Measurements from ENCODE around the gene TANC1. TPM values are rescaled to one million over a fixed set of nuclear protein-coding genes. Genes with fewer than 3 reads are reported as not detected.

The TANC1 gene
- total RNA-seq, 1 donor from 2014 or later = 45.0 TPM

DNA sequence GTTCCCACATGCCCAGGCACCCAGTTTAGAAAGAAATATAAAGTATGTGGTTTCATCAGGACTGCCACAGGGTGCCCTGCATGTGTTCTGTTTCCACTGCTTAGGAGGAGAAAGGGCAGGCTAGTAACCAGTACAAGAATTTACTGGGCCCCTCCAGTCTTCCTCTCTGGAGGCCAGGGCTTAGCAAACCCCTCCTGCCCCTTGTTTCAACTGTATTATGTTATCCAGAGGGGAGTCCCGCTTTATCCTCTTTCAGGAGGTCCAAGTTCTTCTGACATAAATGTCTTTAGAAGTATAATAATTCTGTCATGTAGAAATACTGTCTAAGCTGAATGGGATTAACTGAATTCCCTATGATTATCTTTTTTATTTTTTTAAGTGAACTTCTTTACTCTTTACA lies 185.9 kb downstream of the TANC1 start:
- Histone ChIP-seq H3K4me1 (ENCODE audit: insufficient read depth, low read length) (peaks cover 23% of the 10 kb centered on the region), H3K27ac (ENCODE audit: low read depth, low read length) (no peak overlapping the region), H3K79me2 (ENCODE audit: insufficient read depth, low read length) (no peaks in the 10 kb centered on the region), H2AFZ (ENCODE audit: low read depth, low read length) (no peak overlapping the region), H3K36me3 (ENCODE audit: insufficient read depth, low read length) (peaks cover 7% of the 10 kb centered on the region), H3K4me2 (ENCODE audit: low read length) (no peak overlapping the region), H3K9ac (ENCODE audit: low read length) (no peak overlapping the region), H3K4me3 (ENCODE audit: insufficient read depth, low read depth, low read length) (no peak overlapping the region), H4K20me1 (ENCODE audit: insufficient read depth, low read length) (peaks cover 10% of the 10 kb centered on the region), H3K27me3 (ENCODE audit: insufficient read depth, low read length) (no peaks in the 10 kb centered on the region), H3K9me3 (ENCODE audit: insufficient read depth, low read depth, low read length) (no peaks in the 10 kb centered on the region)
- no peak overlapping the region for H3K4me3 Mint-ChIP-seq (ENCODE audit: unreplicated experiment)
- FAIRE-seq (no peak), DNase-seq (ENCODE audit: low read depth) (no peak)
- H3K27me3 Mint-ChIP-seq (ENCODE audit: low read depth, unreplicated experiment) = no peaks in the 10 kb centered on the region
- H3K9me3 Mint-ChIP-seq (ENCODE audit: unreplicated experiment) = no peaks in the 10 kb centered on the region
- H3K36me3 Mint-ChIP-seq (ENCODE audit: low read depth, unreplicated experiment) = peaks cover 24% of the 10 kb centered on the region
- H3K27ac Mint-ChIP-seq (ENCODE audit: unreplicated experiment) = no peak overlapping the region
- TF ChIP-seq EZH2 (IDR thresholded peaks at IDR 0.05; ENCODE audit: insufficient read depth, low read length) = no peak
- TF ChIP-seq, protein P1, sequence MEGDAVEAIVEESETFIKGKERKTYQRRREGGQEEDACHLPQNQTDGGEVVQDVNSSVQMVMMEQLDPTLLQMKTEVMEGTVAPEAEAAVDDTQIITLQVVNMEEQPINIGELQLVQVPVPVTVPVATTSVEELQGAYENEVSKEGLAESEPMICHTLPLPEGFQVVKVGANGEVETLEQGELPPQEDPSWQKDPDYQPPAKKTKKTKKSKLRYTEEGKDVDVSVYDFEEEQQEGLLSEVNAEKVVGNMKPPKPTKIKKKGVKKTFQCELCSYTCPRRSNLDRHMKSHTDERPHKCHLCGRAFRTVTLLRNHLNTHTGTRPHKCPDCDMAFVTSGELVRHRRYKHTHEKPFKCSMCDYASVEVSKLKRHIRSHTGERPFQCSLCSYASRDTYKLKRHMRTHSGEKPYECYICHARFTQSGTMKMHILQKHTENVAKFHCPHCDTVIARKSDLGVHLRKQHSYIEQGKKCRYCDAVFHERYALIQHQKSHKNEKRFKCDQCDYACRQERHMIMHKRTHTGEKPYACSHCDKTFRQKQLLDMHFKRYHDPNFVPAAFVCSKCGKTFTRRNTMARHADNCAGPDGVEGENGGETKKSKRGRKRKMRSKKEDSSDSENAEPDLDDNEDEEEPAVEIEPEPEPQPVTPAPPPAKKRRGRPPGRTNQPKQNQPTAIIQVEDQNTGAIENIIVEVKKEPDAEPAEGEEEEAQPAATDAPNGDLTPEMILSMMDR (IDR thresholded peaks at IDR 0.05; ENCODE audit: insufficient read depth, low read depth, low read length) = no peak
- peaks cover 31% of the 10 kb centered on the region for H3K4me1 Mint-ChIP-seq (ENCODE audit: low read depth, unreplicated experiment)

DNA sequence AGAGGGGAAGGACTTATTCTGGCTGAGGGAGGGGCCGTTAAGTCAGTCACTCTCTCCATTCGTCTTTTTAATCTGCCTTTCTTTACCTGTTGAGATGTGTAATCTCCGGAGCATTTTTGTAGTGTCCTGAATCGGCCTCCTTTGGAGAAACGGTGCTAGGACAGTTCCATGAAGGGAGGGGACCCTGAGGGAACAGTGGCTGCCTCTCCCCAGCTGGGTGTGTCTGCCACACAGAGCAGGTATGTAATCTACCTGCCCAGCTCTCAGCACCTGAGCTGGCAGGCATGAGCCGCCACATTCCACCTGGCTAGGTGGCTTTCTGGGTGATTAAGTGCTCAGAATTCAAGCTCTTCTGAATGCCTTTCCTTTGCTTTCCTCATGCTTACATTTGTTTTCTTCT lies 186.9 kb downstream of the TANC1 start:
- Mint-ChIP-seq H3K36me3 (ENCODE audit: low read depth, unreplicated experiment) (peaks cover 27% of the 10 kb centered on the region), H3K4me1 (ENCODE audit: low read depth, unreplicated experiment) (peaks cover 31% of the 10 kb centered on the region), H3K27ac (ENCODE audit: unreplicated experiment) (no peak overlapping the region), H3K4me3 (ENCODE audit: unreplicated experiment) (no peak overlapping the region), H3K9me3 (ENCODE audit: unreplicated experiment) (no peaks in the 10 kb centered on the region), H3K27me3 (ENCODE audit: low read depth, unreplicated experiment) (no peaks in the 10 kb centered on the region)
- Histone ChIP-seq H3K4me3 (ENCODE audit: insufficient read depth, low read depth, low read length) (no peak overlapping the region), H3K27me3 (ENCODE audit: insufficient read depth, low read length) (no peaks in the 10 kb centered on the region), H4K20me1 (ENCODE audit: insufficient read depth, low read length) (peaks cover 10% of the 10 kb centered on the region), H2AFZ (ENCODE audit: low read depth, low read length) (no peak overlapping the region), H3K4me2 (ENCODE audit: low read length) (no peak overlapping the region), H3K4me1 (ENCODE audit: insufficient read depth, low read length) (peaks cover 22% of the 10 kb centered on the region), H3K79me2 (ENCODE audit: insufficient read depth, low read length) (no peaks in the 10 kb centered on the region), H3K9me3 (ENCODE audit: insufficient read depth, low read depth, low read length) (no peaks in the 10 kb centered on the region), H3K27ac (ENCODE audit: low read depth, low read length) (no peak overlapping the region), H3K9ac (ENCODE audit: low read length) (no peak overlapping the region), H3K36me3 (ENCODE audit: insufficient read depth, low read length) (peaks cover 7% of the 10 kb centered on the region)
- TF ChIP-seq, protein P1 (IDR thresholded peaks at IDR 0.05; ENCODE audit: insufficient read depth, low read depth, low read length) = no peak
- TF ChIP-seq EZH2 (IDR thresholded peaks at IDR 0.05; ENCODE audit: insufficient read depth, low read length) = no peak
- FAIRE-seq = no peak
- no peak for DNase-seq (ENCODE audit: low read depth)

DNA sequence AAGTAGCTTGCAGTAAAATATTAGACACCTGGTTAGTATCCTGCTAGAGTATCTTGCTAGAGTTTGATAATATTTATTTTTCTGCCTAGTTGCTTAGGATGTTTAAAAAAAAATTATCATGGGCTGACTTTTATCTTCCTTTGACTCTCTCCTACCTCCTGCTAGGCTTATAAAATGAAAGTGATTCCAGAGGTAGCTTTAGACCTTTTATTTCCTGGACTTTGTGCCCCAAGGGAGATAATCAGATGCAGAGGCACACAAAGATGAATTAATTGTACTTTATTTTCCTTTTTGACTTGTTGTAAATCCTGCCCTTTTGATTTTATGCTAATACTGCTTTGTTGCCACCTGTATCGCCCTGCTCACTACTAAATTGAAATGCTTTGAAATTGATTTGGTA lies 187.4 kb downstream of the TANC1 start:
- DNase-seq (ENCODE audit: low read depth) (no peak), FAIRE-seq (no peak)
- Histone ChIP-seq H3K9ac (ENCODE audit: low read length) (no peak overlapping the region), H3K4me1 (ENCODE audit: insufficient read depth, low read length) (peaks cover 18% of the 10 kb centered on the region), H4K20me1 (ENCODE audit: insufficient read depth, low read length) (peaks cover 10% of the 10 kb centered on the region), H3K36me3 (ENCODE audit: insufficient read depth, low read length) (peaks cover 7% of the 10 kb centered on the region), H3K4me2 (ENCODE audit: low read length) (no peak overlapping the region), H3K9me3 (ENCODE audit: insufficient read depth, low read depth, low read length) (no peaks in the 10 kb centered on the region), H2AFZ (ENCODE audit: low read depth, low read length) (no peak overlapping the region), H3K27ac (ENCODE audit: low read depth, low read length) (no peak overlapping the region), H3K27me3 (ENCODE audit: insufficient read depth, low read length) (no peaks in the 10 kb centered on the region), H3K4me3 (ENCODE audit: insufficient read depth, low read depth, low read length) (no peak overlapping the region), H3K79me2 (ENCODE audit: insufficient read depth, low read length) (no peaks in the 10 kb centered on the region)
- no peaks in the 10 kb centered on the region for H3K27me3 Mint-ChIP-seq (ENCODE audit: low read depth, unreplicated experiment)
- no peak for TF ChIP-seq EZH2 (IDR thresholded peaks at IDR 0.05; ENCODE audit: insufficient read depth, low read length)
- H3K27ac Mint-ChIP-seq (ENCODE audit: unreplicated experiment) = no peak overlapping the region
- H3K9me3 Mint-ChIP-seq (ENCODE audit: unreplicated experiment) = no peaks in the 10 kb centered on the region
- H3K36me3 Mint-ChIP-seq (ENCODE audit: low read depth, unreplicated experiment) = peaks cover 31% of the 10 kb centered on the region
- no peak overlapping the region for H3K4me3 Mint-ChIP-seq (ENCODE audit: unreplicated experiment)
- H3K4me1 Mint-ChIP-seq (ENCODE audit: low read depth, unreplicated experiment) = peaks cover 31% of the 10 kb centered on the region

Measured in astrocyte (in vitro differentiated cells and primary cell).